DMS53 treated with DMSO at 0.1 percent for 48 hours (cell line): ENCODE results near the gene NKX6-1.

Experiments used
- DNase-seq: peaks from one replicate; lab custom pipeline; 2025; ENCODE audit not compliant: unreplicated experiment; lab: John Stamatoyannopoulos, UW

The NKX6-1 gene

DNA sequence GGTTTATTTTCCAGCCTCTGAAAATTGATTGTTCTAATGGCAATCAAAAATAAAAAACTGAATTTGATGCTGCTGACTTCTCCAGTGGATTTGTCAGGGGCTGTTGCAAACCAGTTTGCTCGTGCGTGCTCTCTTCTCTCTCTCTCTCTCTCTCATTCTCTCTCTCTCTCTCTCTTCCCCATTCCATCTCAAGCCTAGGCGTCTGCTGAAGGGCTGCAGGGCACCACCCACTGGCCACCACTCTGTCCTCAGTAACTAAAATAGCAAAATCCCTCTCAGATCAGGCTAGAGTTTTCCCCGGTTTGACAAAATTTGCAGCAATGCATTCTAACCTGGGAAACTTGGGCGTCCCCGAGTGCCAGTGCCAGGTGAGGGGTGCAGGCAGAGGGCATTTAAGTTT lies 19.4 kb downstream of the NKX6-1 start:
- no peak for DNase-seq

DNA sequence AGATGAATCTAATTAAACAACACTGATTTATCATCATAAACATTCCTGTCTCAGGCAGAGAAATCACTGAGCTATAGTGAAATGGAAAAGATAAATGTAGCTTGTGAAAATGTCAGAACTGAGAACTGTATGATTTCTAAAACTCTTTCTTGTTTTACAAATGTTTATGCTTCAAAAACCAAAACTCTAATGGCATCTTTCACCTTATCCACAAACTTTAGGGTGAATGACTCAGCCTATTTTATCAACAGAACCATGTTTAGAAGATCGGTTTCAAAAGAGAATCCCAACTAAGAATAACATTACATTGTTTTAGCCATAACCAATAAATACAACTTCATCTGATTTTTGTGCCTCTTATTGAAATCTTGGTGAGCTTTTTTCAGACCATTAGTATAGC lies 21.4 kb downstream of the NKX6-1 start:
- no peak for DNase-seq

GRCh38 chr4:84474107-84474506 lies 25.0 kb downstream of the NKX6-1 start:
- DNase-seq = no peak

DNA sequence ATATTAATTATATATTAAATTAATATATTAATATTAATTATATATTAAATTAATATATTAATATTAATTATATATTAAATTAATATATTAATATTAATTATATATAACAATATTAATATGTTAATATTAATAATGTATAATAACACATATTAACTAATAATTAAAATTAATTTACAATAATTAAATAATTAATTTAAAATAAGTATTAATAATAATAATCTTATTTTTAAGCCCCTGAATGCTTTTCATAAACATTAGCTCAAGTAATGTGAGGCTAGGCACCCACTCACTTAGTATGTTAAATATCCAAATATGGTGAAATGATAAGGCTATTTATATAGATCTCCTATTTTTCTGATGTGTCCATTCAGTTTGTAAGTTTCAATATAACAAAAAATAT lies 26.9 kb downstream of the NKX6-1 start:
- DNase-seq = no peak

- no peak for DNase-seq
Measured at GRCh38 chr4:84470204-84470785, 28.8 kb downstream of the NKX6-1 start.

- DNase-seq = no peak
Measured at GRCh38 chr4:84467601-84468000, 31.5 kb downstream of the NKX6-1 start.

DNA sequence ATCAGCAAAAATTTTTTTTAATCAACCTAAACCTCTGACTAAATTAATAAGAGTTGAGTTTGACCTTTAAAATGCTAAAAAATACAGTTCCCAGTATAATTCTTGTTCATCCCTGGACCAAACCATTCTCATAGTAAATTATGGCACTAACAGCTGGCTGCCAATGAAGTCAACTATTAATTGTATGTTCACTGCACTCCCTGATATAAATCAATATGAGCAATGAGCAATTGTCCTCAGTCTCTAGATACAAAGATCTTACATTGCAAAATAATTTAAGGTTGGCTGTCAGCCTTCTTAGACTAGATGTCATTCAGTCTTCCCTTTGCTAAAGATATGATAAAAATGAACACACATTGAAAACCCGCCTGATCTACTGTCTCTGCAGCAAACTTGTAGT lies 39.3 kb downstream of the NKX6-1 start:
- no peak for DNase-seq

DNA sequence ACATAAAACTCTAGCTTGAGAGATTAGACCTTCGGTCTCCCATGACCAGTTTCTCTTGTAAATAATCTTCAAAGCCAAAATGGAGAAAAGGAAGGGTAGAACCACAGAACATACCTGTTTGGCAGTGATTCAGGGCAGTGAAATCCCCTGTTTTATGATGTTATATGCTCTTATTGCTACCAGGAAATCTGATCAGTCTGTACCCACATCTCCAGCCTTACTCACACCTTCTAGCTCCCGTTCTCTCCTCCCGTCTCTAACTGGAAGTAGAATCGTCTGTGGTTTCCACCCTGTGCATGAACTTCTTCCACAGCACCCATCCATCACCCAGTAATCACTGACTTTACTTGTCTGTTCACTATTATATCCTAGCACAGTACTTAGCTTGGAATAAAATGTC lies 42.9 kb downstream of the NKX6-1 start:
- DNase-seq = no peak

DNA sequence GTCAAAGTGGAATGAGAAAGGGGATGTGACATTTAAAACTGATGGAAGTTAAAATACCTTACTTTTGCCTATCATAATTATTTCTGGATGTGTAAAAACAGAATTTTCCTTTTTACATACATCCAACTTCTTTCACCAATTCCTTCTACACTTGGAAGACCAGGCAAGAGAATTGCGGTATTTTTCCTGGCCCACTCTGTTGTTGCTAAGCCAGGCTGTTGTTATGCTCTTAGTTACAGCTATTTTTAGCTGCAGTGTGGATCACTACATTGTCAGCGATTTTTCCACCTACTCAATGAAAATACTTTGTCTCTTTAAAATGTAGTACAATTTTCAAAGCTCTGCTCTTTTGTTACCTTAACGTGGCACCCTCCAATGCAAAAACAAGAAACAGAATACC lies 43.4 kb downstream of the NKX6-1 start:
- DNase-seq = no peak

- DNase-seq = no peak
Measured at GRCh38 chr4:84451546-84451945, 47.5 kb downstream of the NKX6-1 start.

DNA sequence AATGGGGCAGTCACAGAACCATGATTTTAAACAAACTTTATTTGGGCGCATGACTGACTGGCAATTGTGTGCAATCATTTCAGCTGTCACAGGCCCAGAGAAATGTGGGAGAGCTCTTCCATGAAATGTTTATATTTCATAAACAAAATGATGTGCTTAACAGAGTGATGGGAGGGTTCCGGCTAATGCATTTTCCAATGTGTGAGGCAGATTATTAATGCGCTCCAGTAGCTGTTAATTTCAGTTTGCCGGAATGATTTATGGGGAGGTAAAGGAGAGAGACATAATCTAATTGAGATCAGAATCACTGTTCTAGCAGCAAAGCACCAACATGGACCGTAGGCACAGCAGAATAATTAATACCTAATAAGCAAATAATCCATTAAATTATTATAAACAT lies 55.6 kb downstream of the NKX6-1 start:
- no peak for DNase-seq

DNA sequence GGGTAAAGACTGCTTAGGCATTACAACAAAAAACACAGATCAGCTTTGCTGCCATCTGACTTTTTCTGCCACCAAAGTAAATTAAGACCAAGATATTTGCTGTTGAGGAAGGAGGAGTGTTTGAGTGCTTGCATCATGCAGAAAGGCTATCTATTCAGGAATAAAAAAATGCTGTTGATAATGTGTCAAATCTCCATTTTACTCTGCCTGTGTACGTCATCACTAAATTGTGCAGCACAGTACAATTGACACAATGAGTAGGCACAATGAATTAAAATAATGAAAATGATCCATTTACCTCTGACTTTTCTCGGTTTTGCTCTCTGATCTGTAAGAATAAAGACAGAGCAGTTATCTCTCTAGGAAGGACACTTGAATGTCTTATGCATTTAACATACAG lies 56.3 kb downstream of the NKX6-1 start:
- DNase-seq = no peak
